ENCODE data around the gene AUTS2.

GRCh38 chr7:70791341-70791740 is 1193.1 kb downstream of the AUTS2 start:
- TF ChIP-seq, protein P1, sequence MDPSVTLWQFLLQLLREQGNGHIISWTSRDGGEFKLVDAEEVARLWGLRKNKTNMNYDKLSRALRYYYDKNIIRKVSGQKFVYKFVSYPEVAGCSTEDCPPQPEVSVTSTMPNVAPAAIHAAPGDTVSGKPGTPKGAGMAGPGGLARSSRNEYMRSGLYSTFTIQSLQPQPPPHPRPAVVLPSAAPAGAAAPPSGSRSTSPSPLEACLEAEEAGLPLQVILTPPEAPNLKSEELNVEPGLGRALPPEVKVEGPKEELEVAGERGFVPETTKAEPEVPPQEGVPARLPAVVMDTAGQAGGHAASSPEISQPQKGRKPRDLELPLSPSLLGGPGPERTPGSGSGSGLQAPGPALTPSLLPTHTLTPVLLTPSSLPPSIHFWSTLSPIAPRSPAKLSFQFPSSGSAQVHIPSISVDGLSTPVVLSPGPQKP (IDR thresholded peaks at IDR 0.05; ENCODE audit: low read depth, low read length): no peak
- TF ChIP-seq POLR2A (IDR thresholded peaks at IDR 0.05; ENCODE audit: low read depth, low read length): no peak
- TF ChIP-seq USF2 (IDR thresholded peaks at IDR 0.05; ENCODE audit: borderline replicate concordance, low read depth, low read length): no peak
- TF ChIP-seq HCFC1 (IDR thresholded peaks at IDR 0.05; ENCODE audit: low read length): no peak
- no peak for TF ChIP-seq JUNB (IDR thresholded peaks at IDR 0.05)
- TF ChIP-seq EP300 (IDR thresholded peaks at IDR 0.05; ENCODE audit: borderline replicate concordance in 1 of 2, control insufficient read depth in 1 of 2, low read depth in 2 of 2, low read length in 2 of 2): no peak
- TF ChIP-seq RBBP5 (conservative IDR thresholded peaks at IDR 0.05): no peak

Data from GM12878 (cell line).